Measurements from ENCODE around the gene RNF130.

GRCh38 chr5:180009581-180009980 lies 62.0 kb downstream of the RNF130 start:
- TF ChIP-seq POLR2A (IDR thresholded peaks at IDR 0.05): no peak
- TF ChIP-seq, protein P1, sequence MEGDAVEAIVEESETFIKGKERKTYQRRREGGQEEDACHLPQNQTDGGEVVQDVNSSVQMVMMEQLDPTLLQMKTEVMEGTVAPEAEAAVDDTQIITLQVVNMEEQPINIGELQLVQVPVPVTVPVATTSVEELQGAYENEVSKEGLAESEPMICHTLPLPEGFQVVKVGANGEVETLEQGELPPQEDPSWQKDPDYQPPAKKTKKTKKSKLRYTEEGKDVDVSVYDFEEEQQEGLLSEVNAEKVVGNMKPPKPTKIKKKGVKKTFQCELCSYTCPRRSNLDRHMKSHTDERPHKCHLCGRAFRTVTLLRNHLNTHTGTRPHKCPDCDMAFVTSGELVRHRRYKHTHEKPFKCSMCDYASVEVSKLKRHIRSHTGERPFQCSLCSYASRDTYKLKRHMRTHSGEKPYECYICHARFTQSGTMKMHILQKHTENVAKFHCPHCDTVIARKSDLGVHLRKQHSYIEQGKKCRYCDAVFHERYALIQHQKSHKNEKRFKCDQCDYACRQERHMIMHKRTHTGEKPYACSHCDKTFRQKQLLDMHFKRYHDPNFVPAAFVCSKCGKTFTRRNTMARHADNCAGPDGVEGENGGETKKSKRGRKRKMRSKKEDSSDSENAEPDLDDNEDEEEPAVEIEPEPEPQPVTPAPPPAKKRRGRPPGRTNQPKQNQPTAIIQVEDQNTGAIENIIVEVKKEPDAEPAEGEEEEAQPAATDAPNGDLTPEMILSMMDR (IDR thresholded peaks at IDR 0.05): no peak

All from lower leg skin (tissue), 3 donors.